ENCODE data around the gene C2orf92.

The C2orf92 gene

DNA sequence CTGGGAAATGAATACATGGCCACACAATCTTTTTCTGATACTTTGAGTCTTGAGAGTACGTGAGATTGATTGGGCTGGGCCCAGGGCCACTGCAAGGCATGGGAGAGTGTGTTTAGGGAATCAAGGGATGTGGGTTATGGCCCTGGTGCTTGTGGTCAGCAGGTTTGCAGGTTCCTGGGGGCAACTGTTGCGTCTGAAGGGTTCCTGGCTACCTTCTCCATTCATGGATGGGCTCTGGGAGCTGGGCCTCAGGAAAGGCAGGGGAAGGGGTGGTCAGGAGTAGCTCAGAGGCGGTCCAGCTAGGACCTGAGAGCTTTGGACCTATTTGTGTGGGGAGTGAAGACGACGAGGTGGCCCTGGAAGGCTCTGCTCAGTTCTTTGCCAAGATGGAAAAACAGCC, 35.5 kb downstream of the C2orf92 start:
- Histone ChIP-seq H3K4me2 (ENCODE audit: low read length) (no peak overlapping the region), H4K20me1 (ENCODE audit: control insufficient read depth, insufficient read depth, low read depth, low read length) (no peaks in the 10 kb centered on the region), H3K4me1 (ENCODE audit: control insufficient read depth, low read length) (peaks cover 14% of the 10 kb centered on the region), H3K9me3 (ENCODE audit: control insufficient read depth, insufficient read depth, low read length) (no peaks in the 10 kb centered on the region), H3K9me2 (replicated peaks; ENCODE audit: control insufficient read depth, low read length) (no peaks in the 10 kb centered on the region), H3K79me2 (ENCODE audit: control insufficient read depth, low read length) (no peaks in the 10 kb centered on the region), H3F3A (ENCODE audit: control insufficient read depth, insufficient read depth) (no peaks in the 10 kb centered on the region), H3K27me3 (ENCODE audit: control insufficient read depth, low read length) (no peaks in the 10 kb centered on the region), H3K4me3 (ENCODE audit: low read length) (no peak overlapping the region), H3K27ac (ENCODE audit: low read depth, low read length) (no peak overlapping the region), H3K36me3 (ENCODE audit: control insufficient read depth, low read length) (no peaks in the 10 kb centered on the region)
- TF ChIP-seq EZH2phosphoT487 (IDR thresholded peaks at IDR 0.05; ENCODE audit: borderline replicate concordance, low read length): no peak
- TF ChIP-seq, protein P1, sequence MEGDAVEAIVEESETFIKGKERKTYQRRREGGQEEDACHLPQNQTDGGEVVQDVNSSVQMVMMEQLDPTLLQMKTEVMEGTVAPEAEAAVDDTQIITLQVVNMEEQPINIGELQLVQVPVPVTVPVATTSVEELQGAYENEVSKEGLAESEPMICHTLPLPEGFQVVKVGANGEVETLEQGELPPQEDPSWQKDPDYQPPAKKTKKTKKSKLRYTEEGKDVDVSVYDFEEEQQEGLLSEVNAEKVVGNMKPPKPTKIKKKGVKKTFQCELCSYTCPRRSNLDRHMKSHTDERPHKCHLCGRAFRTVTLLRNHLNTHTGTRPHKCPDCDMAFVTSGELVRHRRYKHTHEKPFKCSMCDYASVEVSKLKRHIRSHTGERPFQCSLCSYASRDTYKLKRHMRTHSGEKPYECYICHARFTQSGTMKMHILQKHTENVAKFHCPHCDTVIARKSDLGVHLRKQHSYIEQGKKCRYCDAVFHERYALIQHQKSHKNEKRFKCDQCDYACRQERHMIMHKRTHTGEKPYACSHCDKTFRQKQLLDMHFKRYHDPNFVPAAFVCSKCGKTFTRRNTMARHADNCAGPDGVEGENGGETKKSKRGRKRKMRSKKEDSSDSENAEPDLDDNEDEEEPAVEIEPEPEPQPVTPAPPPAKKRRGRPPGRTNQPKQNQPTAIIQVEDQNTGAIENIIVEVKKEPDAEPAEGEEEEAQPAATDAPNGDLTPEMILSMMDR (IDR thresholded peaks at IDR 0.05; ENCODE audit: low read depth, low read length, poor library complexity, severe bottlenecking): no peak

DNA sequence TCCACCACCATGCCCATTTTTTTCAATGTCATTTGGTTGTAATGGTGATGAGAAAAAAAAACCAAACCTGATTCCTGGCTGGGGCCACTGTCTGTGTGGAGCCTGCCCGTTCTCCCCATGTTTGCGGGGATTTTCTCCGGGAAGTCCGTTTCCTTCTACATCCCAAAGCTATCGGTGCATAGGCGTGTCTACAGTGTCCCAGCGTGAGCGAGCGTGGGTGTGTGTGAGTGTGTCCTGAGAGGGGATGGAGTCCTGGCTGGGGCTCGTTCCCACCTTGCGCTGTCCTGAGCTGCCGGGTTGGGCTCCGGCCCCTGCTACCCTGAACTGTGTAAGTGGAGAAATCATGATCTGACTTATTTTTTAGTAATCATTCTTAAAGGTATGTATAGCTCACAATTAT, 36.6 kb downstream of the C2orf92 start:
- Histone ChIP-seq H3K9me3 (ENCODE audit: control insufficient read depth, insufficient read depth, low read length) (no peaks in the 10 kb centered on the region), H3K4me2 (ENCODE audit: low read length) (no peak overlapping the region), H3K27ac (ENCODE audit: low read depth, low read length) (no peak overlapping the region), H3K4me1 (ENCODE audit: control insufficient read depth, low read length) (peaks cover 14% of the 10 kb centered on the region), H3K27me3 (ENCODE audit: control insufficient read depth, low read length) (no peaks in the 10 kb centered on the region), H3K4me3 (ENCODE audit: low read length) (no peak overlapping the region), H3K9me2 (replicated peaks; ENCODE audit: control insufficient read depth, low read length) (no peaks in the 10 kb centered on the region), H3K36me3 (ENCODE audit: control insufficient read depth, low read length) (no peaks in the 10 kb centered on the region), H4K20me1 (ENCODE audit: control insufficient read depth, insufficient read depth, low read depth, low read length) (no peaks in the 10 kb centered on the region), H3K79me2 (ENCODE audit: control insufficient read depth, low read length) (no peaks in the 10 kb centered on the region), H3F3A (ENCODE audit: control insufficient read depth, insufficient read depth) (no peaks in the 10 kb centered on the region)
- TF ChIP-seq EZH2phosphoT487 (IDR thresholded peaks at IDR 0.05; ENCODE audit: borderline replicate concordance, low read length): no peak
- TF ChIP-seq, protein P1 (IDR thresholded peaks at IDR 0.05; ENCODE audit: low read depth, low read length, poor library complexity, severe bottlenecking): no peak

DNA sequence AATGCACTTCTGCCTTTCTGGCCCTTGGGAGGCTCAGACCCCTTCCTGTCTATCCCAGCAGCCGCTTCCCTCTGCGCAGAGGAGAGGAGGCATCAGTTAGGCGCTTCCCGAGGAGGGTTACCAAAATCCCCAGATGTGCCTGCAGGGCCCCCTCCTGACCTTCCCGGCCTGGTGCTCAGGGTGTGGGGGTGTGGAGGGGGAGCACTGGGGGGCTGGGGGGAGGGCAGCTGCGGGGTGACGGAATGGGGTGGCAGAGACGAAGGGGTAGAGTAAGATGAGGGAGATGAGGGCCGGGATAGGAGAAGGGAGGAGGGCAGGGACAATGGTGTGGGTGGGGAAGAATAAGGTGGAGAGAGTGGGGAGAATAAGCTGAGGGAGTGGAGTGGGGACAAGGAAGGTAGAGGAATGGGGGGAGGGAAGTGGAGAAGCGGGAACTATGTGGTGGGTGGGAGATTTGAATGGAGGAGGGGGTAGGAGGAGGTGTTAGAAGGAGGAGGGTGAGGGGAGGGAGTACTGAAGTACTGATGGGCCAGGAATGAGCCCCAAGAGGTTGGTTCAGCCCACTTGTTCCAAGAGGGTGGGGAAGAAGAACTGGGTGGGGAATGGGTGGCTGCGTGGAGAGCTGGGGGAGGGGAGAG, 37.3 kb downstream of the C2orf92 start:
- H3K9me3 ChIP-seq (ENCODE audit: control insufficient read depth, insufficient read depth, low read length): no peaks in the 10 kb centered on the region
- peaks cover 10% of the 10 kb centered on the region for H3K4me1 ChIP-seq (ENCODE audit: control insufficient read depth, low read length)
- no peak overlapping the region for H3K27ac ChIP-seq (ENCODE audit: low read depth, low read length)
- no peak overlapping the region for H3K4me3 ChIP-seq (ENCODE audit: low read length)
- H3K79me2 ChIP-seq (ENCODE audit: control insufficient read depth, low read length): no peaks in the 10 kb centered on the region
- H3K9me2 ChIP-seq (replicated peaks; ENCODE audit: control insufficient read depth, low read length): no peaks in the 10 kb centered on the region
- no peaks in the 10 kb centered on the region for H3F3A ChIP-seq (ENCODE audit: control insufficient read depth, insufficient read depth)
- TF ChIP-seq EZH2phosphoT487 (IDR thresholded peaks at IDR 0.05; ENCODE audit: borderline replicate concordance, low read length): no peak
- TF ChIP-seq, protein P1 (IDR thresholded peaks at IDR 0.05; ENCODE audit: low read depth, low read length, poor library complexity, severe bottlenecking): no peak
- no peaks in the 10 kb centered on the region for H3K36me3 ChIP-seq (ENCODE audit: control insufficient read depth, low read length)
- H4K20me1 ChIP-seq (ENCODE audit: control insufficient read depth, insufficient read depth, low read depth, low read length): no peaks in the 10 kb centered on the region
- H3K4me2 ChIP-seq (ENCODE audit: low read length): no peak overlapping the region
- H3K27me3 ChIP-seq (ENCODE audit: control insufficient read depth, low read length): no peaks in the 10 kb centered on the region
